H1 (cell line): Measurements from ENCODE around the gene THBD. TPM values are rescaled to one million over a fixed set of nuclear protein-coding genes. Genes with fewer than 3 reads are reported as not detected.

Experiments used
- CHD7 ChIP-seq: fragments of 300-600 bp; sonication (generic); IDR thresholded peaks from 2 replicates; pipeline ENCODE4 v1.7.1; 2012; ENCODE audit warnings: low read length, moderate library complexity, mild to moderate bottlenecking, inconsistent platforms; ENCODE audit not compliant: insufficient replicate concordance
- EP300 ChIP-seq, 2 experiments: IDR thresholded peaks; 1 replicate in 1 of 2; 2 replicates in 1 of 2; pipeline ENCODE4 v1.6.1; 2011 to 2012; ENCODE audit warnings: low read depth in 2 of 2, low read length in 2 of 2, mild to moderate bottlenecking in 2 of 2, borderline replicate concordance in 1 of 2, inconsistent platforms in 1 of 2, moderate library complexity in 1 of 2
- polyA plus RNA-seq, 7 experiments: library from polyadenylated mRNA; depleted of rRNA in 3 of 7; stranded (reverse) in 5 of 7; unstranded in 2 of 7; fragments of >200 nt in 5 of 7; fragments of 200-250 nt in 2 of 7; gene quantifications; 1 replicate in 5 of 7; 2 replicates in 1 of 7; 4 replicates in 1 of 7; pipeline versions ENCODE4 v1.2.1 to v1.2.3, GENCODE V29; 2011 to 2013; ENCODE audit warnings: missing spikeins in 2 of 7, mixed read lengths in 2 of 7
- total RNA-seq: library from RNA; stranded (reverse); fragmentation: NEBNext Ultra II Directional; extraction: Animal tissue kit (Norgen Biotek cat#: 25700); gene quantifications from 2 replicates; pipeline ENCODE4 v1.2.1, GENCODE V29; 2021

THBD gene
- total and polyA plus RNA-seq, 2 of the 8 experiments (the other 6 are each of a cell fraction or from before 2014, with no cell fraction given): 0.21 to 0.43 TPM

- TF ChIP-seq CHD7: no peak
- no peak for TF ChIP-seq EP300 (IDR thresholded peaks at IDR 0.05; ENCODE audit: borderline replicate concordance in 1 of 2, low read depth in 2 of 2, low read length in 2 of 2)
Observed at GRCh38 chr20:23024701-23025100, 24.8 kb downstream of the THBD start (continued).
